AG09319 (cell line): ENCODE data around the gene MZT2A.
"Not testable (repeated sequence)": the region's sequence is repeated elsewhere in the genome, so short reads cannot be mapped to it uniquely, and the experiment has no call there.

ENCODE experiments used
- DNase-seq: peaks from one replicate; pipeline ENCODE4 v3.0.0-alpha.2; 2010; ENCODE audit warnings: low read depth; ENCODE audit errors: extremely low read depth
- TF ChIP-seq, protein P1 (sequence below): IDR thresholded peaks from 2 replicates; pipeline ENCODE4 v1.5.1; 2011; ENCODE audit warnings: low read depth, mild to moderate bottlenecking, inconsistent platforms, low read length, moderate library complexity

MZT2A gene

GRCh38 chr2:131475831-131476230 is 16.4 kb downstream of the MZT2A start, which contains the start of gene TUBA3D:
TUBA3D (plus strand) TSS chr2:131476119; CDS start chr2:131476200, 81 bp downstream.
- TF ChIP-seq, protein P1, sequence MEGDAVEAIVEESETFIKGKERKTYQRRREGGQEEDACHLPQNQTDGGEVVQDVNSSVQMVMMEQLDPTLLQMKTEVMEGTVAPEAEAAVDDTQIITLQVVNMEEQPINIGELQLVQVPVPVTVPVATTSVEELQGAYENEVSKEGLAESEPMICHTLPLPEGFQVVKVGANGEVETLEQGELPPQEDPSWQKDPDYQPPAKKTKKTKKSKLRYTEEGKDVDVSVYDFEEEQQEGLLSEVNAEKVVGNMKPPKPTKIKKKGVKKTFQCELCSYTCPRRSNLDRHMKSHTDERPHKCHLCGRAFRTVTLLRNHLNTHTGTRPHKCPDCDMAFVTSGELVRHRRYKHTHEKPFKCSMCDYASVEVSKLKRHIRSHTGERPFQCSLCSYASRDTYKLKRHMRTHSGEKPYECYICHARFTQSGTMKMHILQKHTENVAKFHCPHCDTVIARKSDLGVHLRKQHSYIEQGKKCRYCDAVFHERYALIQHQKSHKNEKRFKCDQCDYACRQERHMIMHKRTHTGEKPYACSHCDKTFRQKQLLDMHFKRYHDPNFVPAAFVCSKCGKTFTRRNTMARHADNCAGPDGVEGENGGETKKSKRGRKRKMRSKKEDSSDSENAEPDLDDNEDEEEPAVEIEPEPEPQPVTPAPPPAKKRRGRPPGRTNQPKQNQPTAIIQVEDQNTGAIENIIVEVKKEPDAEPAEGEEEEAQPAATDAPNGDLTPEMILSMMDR, result no peak

DNA sequence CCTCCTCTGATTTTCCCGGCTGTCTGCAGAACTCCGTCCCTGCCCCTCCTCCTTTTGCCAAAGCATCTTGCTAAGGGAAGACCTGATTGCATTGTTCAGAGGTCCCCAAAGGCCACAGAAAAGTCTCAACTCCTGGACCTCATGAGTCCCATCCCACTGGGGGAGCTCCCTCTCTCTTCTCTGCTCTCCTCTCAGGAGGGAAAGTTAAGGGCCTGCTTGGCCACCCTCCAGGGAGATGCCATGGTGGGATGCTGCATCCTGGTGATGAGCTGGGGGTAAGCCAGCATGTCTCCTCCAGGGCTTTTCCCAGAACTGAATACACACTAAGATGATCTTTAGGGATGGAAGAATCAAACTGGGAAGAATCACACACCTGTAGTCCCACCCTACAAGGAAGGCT is 18.9 kb downstream of the MZT2A start:
- not testable (repeated sequence) for DNase-seq

More at GRCh38 chr2:131475831-131476230, 16.4 kb downstream of the MZT2A start, which contains the start of gene TUBA3D:
- DNase-seq, result no peak

GRCh38 chr2:131471624-131472023 is 20.6 kb downstream of the MZT2A start:
- not testable (repeated sequence) for DNase-seq

- not testable (repeated sequence) for DNase-seq
These were observed 21.3 kb downstream of the MZT2A start for GRCh38 chr2:131470944-131471343.

DNA sequence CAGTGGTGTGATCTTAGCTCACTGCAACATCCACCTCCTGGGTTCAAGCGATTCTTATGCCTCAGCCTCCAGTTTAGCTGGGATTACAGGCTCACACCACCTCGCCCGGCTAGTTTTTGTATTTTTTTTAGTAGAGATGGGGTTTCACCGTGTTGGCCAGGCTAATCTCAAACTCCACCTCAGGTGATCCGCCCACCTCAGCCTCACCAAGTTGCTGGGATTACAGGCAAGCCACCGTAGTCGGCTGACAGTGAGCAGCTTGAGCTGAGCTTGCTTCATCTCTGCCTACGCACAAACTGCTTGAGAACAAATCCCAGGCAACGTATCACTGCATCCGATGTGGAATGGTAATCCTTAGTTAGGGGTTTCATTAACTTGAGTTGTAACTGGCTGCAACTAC is 24.5 kb downstream of the MZT2A start:
- not testable (repeated sequence) for DNase-seq

GRCh38 chr2:131454914-131455313 is 37.3 kb downstream of the MZT2A start:
- DNase-seq, result not testable (repeated sequence)

DNA sequence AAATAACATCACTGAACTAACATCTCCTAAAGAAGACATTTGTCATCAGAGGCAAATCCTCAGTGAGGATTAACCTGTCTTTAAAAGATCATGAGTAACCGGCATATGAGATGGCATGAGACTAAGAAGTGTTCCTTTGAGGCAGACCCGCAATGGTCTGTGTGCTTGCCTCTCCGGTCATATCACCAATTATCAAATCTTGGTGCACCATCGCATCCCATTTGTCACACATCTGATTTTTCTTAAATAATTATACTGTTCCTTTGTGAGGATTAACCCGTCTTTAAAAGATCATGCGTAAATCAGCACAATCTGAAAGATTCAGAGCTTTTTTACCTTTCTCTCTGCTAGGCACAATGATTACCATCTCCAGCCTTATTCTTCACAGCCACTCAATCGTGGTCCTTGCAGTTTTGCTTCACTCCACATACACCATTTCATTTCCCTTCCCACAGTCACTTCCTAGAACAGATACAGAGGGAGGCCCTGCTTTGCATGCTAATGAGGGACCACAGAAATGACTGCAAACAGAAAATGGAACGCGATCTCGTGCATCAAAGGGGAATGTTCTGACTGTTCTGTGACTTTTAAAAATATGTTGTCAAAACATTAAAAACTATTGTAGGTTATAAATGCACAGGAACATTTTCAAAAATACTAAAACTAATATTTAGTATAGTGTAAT is 40.8 kb downstream of the MZT2A start:
- not testable (repeated sequence) for DNase-seq

DNA sequence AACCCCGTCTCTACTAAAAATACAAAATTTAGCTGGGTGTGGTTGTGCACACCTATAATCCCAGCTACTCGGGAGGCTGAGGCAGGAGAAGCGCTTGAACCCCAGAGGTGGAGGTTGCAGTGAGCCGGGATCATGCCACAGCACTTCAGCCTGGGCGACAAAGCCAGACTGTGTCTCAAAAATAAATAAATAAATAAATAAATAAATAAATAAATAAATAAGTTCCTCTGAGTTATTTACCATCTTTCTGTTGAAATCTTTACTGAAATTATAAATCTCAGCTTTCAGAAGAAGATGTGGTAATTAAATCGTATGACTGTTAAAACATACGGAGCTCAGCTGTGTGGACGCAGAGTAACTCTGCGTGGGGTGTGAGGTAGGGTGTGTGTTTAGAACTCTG is 44.2 kb downstream of the MZT2A start:
- DNase-seq, result not testable (repeated sequence)

GRCh38 chr2:131445896-131446295 is 46.3 kb downstream of the MZT2A start:
- no peak for DNase-seq
- TF ChIP-seq, protein P1, result no peak

DNA sequence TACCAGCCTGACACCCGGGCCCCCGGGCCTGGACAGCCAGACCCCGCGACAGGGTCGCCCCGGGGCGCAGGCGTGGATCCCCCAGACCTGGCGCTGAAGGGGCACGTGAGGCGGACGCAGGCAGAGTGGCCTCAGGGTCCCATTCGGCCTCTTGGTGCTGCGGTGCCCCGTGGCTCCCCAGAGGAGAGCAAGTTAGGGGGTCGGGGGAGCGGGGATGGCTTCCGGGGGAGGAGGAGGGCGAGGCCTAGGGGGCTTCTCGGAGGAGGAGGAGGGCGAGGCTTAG is 46.7 kb downstream of the MZT2A start:
- DNase-seq, result not testable (repeated sequence)

DNA sequence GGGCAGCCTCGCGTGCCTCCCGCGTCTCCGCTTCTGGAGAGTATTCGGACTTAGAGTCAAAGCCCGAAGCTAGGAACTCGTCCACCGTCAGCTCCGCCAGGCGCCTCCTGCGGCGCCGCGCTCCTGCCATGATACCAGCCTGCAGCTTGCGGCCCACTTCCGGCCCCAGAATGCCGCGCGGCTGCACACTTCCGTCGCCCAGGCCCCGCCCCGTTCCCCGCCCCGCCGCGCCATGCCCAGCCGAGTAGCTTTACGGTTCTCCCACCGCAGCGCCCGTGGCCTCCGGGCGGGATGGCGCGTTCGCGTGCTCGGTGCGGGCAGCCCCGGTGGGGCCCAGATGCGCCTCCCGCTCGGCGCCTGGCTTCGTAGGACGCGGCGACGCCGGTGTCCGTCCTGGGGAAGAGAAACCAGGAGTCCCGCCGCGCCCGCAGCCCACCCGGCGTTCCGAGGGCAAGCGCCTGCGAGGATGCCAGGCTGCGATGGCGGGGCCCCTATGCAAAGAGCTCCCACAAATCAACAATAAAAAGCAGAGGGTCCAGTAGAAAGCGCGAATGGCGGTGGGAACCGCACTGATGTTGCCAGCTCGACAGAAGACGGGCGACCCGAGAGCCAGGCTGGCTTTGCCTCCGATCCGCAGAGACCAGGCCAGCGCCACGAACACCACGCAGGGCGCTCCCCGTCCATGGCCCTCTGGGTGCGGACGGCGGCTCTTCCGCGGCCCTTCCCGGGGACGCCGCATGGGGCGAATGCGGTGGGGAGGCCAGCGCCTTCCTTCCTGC is 47.3 kb downstream of the MZT2A start:
- not testable (repeated sequence) for DNase-seq

GRCh38 chr2:131440742-131441468 is 51.3 kb downstream of the MZT2A start:
- DNase-seq, result not testable (repeated sequence)
